GM21515 (cell line): ENCODE results near the gene CAP1.
"Not testable (repeated sequence)": the region's sequence is repeated elsewhere in the genome, so short reads cannot be mapped to it uniquely, and the experiment has no call there.

ENCODE experiments used
- ATAC-seq: cut with Tn5 transposase; IDR thresholded peaks from one replicate; pipeline ENCODE4 v1.9.1; 2021; ENCODE audit not compliant: unreplicated experiment

Gene CAP1

GRCh38 chr1:40040511-40041465 is at the start of gene CAP1:
CAP1 (plus strand) TSS chr1:40040729; CDS start chr1:40059347, 18,618 bp downstream.
- ATAC-seq = peak; percentile 75

GRCh38 chr1:39992234-39992633 is 48.3 kb upstream of the CAP1 start:
- no peak for ATAC-seq

- no peak for ATAC-seq
Measured at GRCh38 chr1:39992888-39993287, 47.6 kb upstream of the CAP1 start.

- ATAC-seq = peak; percentile 70
Measured at GRCh38 chr1:39995973-39996393, 44.5 kb upstream of the CAP1 start.

GRCh38 chr1:39996396-39997004 is 44.0 kb upstream of the CAP1 start:
- ATAC-seq = no peak

GRCh38 chr1:40001456-40001855 is 39.1 kb upstream of the CAP1 start:
- no peak for ATAC-seq

GRCh38 chr1:40003156-40004093 is 37.1 kb upstream of the CAP1 start:
- ATAC-seq = peak; percentile 67

- ATAC-seq = no peak
Measured at GRCh38 chr1:40004857-40005256, 35.7 kb upstream of the CAP1 start.

- ATAC-seq = not testable (repeated sequence)
Measured at GRCh38 chr1:40007481-40008034, 33.0 kb upstream of the CAP1 start.

GRCh38 chr1:40011198-40011597 is 29.3 kb upstream of the CAP1 start:
- ATAC-seq = no peak

- no peak for ATAC-seq
Measured at GRCh38 chr1:40014253-40014706, 26.2 kb upstream of the CAP1 start.

- ATAC-seq = no peak
Measured at GRCh38 chr1:40014812-40015594, 25.5 kb upstream of the CAP1 start.

- no peak for ATAC-seq
Measured at GRCh38 chr1:40017951-40018575, 22.5 kb upstream of the CAP1 start.

- no peak for ATAC-seq
Measured at GRCh38 chr1:40020447-40021085, 20.0 kb upstream of the CAP1 start.

- no peak for ATAC-seq
Measured at GRCh38 chr1:40023379-40023944, 17.1 kb upstream of the CAP1 start.

- ATAC-seq = no peak
Measured at GRCh38 chr1:40024671-40025070, 15.9 kb upstream of the CAP1 start.

GRCh38 chr1:40027647-40028046 is 12.9 kb upstream of the CAP1 start:
- ATAC-seq = no peak

GRCh38 chr1:40029608-40030007 is 10.9 kb upstream of the CAP1 start:
- no peak for ATAC-seq
